ENCODE results near the gene MED27.
"Not testable (repeated sequence)": the region's sequence is repeated elsewhere in the genome, so short reads cannot be mapped to it uniquely, and the experiment has no call there.

Gene MED27

DNA sequence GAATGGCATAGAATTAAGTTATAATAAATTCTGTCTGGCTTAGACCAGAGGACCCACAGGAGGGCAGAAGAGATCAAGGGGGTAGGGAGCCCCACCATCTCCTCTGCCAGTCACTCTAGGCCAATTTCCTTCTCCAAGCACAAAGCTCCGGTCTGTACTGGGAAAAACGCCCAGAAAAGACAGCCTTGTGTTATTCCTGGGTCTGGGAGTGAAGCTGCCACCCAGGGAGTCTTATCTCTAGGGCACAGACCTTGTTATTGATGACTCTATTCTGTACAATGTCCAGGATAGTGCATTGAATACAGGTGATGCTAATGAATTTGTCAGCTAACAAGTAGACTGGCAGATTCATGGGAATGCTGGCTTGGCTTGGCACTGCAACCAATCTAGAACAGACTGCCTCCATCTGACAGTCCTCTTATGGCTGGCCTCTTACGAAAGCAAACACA is 60.7 kb downstream of the MED27 start:
- peak; percentile 75 for DNase-seq (ENCODE audit: low read depth, low spot score)

DNA sequence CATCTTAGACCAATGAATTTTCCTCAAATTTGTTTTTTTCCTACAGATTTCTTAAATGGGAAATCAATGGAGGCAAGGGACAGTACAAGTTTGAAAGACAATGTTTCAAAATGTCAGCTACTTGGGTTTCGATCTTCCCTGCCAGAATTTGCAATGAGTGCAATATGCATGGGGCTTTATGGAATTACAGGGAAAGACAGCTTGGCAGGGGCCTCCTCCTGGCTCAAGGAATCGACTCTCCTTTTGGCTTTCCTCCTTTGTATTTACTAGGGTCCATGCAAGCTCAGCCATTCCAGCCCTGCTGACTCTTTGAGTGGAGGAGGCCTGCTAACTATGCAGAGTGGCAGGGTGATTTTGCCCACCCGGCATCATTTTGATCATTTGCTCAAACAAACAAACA is 63.2 kb downstream of the MED27 start:
- no peak for DNase-seq (ENCODE audit: low read depth, low spot score)

DNA sequence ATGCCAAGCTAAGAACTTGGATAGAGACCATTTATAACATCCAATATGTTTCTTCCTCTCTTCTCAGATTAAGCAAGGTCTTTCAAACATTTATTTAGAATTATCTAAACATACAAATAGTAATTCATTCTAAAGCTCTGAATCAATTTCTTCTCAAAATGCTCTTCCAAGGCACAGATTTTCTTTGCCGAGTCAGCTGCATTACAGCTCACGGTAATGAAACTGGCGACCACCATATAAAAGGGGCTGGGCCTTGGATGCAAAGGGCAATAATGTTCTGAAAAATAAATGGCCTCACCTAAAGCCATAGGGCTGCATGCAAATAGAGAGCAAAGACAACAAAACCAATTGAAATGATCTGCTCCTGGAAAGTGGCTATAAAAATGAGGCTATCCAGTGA is 63.8 kb downstream of the MED27 start:
- no peak for DNase-seq (ENCODE audit: low read depth, low spot score)

DNA sequence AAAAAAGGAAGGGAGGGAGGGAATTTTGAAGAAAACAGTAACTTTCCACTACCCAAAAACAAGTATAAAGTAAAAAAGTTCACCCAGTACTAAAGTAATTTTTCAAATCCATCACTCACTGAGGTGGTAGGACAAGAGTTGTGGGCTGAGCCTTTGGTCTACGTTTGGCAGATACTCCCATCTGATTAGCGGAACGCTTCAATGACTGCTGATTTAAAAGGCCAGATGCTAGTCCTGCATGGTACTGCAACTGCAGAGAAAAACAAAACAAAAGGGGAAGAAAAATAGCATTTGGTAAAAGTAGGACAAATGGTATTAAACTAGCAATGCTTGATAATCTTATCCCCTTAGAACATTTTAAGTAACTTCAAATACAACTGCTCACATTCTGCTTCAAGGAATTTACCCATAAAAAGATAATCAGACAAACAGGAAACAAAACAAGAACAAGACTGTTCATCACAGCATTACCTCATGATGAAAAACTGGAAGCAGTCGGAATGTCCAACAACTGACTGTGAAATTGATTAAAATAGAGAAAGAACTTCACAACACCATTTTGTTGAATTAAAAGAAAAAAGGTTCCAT is 65.4 kb downstream of the MED27 start:
- peak; percentile 50 for DNase-seq (ENCODE audit: low read depth, low spot score)

DNA sequence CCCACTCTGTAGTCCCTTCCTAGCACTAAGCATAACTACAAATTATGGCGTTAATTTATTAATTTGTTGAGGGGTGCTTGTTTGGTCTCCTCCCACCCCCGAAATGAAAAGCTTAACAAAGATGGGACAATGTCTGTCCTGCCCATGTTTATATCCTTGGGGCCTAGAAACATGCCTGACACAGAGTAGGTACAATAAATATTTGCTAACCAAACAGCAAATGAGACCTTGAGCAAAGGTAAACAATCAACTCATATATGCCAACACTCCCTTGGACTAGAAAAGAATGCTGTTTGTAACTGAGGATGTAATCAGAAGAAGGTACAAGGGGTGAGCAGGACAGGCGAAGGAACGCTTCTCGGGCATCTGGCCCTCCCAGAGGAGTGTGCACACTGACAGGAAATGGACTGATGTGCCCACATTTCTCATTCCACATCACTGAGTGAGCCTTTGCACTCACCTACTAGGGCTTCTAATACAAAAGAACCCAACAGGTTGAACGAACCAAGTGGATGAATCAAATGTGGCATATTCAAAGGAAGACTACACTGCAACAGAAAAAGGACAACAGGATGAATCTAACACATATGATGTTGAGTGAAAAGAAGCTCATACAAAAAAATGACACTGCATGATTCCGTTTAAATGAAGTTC is 66.8 kb downstream of the MED27 start:
- no peak for DNase-seq (ENCODE audit: low read depth, low spot score)

DNA sequence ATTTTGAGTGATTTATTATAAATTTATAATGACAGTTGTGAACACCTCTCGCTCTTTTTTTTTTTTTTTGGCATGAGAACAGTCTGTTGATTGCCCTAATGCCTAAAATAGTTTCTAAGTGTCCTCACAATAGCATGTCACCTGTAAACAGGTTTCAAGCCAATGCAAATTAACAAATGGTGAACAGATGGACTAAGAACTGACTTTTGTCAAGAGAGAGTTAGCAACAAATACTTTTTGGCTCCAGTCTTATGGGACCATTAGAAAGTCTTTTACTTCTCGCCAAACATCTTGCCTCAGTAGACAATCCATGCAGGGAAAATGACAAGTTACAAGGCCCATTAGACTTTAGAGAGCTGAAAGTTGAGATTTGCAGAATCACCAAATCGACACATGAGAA is 67.8 kb downstream of the MED27 start:
- DNase-seq (ENCODE audit: low read depth, low spot score): no peak

DNA sequence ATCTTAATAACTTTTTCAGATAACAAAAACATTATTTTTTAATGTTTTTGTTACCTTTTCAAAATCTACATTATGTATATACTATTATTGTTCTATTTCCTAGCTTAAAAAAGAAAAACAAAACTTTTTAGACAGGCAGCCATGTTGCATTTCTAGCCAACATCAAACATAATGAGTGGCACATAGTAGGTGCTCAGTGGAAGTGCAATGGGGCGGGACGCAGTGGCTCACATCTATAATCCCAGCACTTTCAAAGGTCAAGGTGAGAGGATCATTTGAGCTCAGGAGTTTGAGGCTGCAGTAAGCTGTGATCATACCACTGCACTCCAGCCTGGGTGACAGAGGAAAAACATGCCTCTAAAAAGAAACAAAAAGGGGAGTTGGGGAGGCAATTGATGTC is 68.4 kb downstream of the MED27 start:
- no peak for DNase-seq (ENCODE audit: low read depth, low spot score)

DNA sequence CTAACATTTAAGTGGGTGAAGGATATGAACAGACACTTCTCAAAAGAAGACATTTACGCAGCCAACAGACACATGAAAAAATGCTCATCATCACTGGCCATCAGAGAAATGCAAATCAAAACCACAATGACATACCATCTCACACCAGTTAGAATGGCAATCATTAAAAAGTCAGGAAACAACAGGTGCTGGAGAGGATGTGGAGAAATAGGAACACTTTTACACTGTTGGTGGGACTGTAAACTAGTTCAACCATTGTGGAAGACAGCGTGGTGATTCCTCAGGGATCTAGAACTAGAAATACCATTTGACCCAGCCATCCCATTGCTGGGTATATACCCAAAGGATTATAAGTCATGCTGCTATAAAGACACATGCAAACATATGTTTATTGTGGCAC is 69.5 kb downstream of the MED27 start:
- DNase-seq (ENCODE audit: low read depth, low spot score): not testable (repeated sequence)

DNA sequence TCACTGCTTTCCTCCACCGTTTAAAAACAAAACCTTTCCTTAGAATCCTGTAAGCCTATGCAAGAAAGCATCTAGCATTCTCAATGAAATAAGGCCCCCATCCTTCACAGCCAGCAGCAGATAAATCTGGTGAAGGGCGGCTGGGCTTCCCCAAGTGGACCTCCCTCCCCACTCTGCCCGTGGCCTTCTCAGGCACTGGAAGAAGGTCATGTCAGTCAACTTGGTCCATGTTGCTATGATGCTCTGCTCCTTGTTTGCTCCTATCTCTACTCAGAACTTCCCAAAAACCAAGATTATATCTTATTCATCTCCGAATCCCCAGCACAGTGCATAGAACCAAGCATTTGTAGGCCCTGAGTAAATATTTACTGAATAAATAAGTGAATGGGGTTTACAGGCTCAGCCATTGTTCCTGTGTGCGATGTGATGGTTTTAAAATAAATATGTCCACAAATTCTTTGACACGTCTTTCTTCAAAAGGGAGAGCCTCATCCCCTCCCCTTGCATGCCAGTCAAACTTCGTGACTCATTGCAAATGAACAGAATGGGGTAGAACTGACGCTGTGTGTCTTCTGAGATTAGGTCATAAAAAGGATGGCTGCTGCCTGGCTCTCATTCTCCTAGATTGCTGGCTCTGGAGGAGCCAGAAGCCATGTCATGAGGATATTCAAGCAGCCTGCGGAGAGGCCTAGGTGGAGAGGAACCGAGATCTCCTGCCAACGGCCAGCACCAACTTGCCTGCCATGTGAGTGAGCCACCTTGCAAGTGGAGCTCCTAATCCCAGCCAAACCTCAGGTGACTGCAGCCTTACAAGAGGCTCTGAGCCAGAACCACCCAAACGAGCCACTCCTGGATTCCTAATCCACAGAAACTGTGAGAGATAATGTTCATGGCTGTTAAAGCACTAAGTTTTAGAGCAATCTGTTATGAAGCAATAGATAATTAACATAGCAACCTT is 70.5 kb downstream of the MED27 start:
- no peak for DNase-seq (ENCODE audit: low read depth, low spot score)

DNA sequence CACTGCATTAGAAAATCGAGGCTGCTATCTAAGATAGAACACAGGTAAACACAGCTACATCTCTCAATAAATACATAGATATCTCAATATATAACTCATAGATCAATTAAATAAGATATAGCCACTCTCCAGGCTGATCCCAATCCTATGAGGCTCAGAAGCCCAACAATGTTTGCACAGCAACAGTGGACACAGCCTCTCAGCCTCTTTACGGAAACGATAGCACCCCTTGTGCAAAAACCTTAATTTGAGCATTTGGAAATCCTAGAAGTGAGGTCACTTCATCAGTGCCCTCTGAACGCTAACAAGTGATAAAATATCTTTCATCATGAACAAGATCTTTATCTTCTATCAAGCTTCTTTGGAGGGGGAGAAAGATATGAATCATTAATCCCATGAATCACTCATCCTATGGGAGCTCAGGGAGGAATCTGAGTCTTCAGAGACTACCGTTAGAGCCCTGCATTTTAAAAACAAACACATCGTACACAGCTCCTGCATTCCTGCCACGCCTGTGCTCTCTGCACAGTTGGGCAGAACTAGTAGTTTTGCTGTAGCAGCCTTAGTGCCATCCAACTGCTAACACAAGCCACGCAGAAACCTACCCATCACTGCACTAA is 71.4 kb downstream of the MED27 start:
- peak; percentile 56 for DNase-seq (ENCODE audit: low read depth, low spot score)

DNA sequence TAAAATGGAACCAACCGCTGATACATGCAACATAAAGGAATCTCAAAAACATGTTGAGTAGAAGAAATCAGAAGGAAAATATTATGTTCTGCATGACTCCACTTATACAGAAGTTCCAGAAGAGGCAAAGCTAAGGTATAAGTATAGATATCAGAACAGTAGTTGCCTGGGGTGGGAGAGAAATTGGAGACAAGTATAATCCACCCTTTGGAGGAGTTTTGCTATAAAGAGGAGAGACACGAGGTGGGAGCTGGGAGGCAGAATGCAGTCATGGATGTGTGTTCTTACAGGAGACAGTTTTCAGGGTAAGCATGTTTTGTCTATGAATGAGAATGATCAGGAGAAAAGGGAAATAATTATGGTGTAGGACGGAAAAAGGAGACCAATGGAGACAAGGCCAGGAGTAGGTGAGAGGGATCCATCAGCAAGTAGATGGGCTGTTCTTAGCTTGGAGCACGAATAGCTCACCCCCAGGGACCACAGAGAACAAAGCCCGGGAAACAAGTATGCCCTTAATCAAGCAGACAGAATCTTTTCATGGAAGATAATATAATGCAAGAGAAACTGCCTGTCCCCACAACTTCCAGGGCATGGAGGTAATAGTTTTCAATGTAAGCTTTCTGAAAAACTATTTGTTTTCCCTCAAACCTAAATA is 72.2 kb downstream of the MED27 start:
- no peak for DNase-seq (ENCODE audit: low read depth, low spot score)

DNA sequence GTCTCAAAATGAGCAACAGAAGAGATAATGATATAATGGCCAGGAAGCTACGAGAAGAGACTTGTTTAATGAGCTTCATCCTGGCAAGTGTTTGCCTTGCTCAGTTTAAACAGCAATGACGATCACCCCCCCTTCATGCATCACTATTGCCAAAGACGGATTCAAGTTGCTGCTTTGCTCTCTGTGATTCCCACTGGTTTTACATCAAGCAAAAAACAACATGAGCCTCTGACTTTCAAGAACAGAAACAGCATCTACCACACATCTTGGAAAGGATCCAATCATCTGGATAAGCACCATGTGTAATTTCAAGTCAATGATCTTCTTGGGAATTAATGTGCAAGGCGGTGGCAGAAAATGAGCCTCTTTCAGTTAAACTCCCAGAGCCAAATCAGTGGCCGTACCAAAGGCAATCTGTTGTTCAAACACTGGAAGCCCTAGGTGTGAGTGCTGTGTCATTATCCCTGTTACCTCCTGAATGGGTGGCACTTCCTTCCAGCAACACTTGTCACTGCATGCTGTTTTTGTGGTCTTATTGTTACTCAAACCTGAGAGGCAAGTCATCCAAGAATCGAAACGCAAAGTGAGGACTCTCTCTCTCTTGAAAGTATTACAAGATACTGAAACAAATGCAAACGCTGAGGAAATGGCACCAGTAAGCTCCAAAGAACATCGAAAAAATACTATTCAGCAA is 72.8 kb downstream of the MED27 start:
- no peak for DNase-seq (ENCODE audit: low read depth, low spot score)

DNA sequence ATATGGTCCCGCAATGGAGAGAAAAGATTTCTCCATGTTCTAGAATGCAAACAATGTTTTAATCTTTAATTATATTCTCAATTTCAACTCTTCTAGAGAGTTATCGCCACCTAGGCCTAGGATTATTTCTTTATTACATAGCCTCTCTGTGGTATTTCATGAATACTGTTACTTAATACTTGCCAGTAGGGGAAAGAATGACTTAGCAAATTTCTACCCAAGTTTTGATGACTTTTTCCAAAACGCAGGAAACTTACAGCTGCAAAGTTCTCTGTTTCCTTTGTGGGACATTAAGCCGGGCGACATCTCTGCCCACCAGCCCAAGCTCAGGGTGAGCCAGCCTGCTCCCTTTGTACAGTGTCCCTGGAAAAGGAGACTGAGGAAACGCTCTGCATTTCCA is 73.8 kb downstream of the MED27 start:
- DNase-seq (ENCODE audit: low read depth, low spot score): no peak

DNA sequence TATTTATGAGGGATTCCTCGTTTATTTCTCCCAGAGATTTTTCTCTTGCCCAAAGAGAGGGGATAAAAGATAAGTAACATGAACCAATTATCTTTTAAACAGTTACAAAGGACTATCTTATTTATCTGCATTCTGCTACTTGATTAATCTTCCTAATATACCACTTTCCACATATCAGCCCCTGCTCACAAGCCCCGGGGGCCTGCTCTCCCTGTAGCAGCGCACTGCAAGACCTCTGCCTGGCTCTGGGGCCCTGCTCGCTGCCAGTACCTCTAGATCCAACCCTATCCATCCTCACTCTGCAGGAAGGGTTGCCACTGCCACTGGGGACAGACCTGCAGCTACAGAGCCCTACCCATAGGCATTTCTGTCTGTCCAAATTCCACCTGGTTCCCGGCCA is 75.3 kb downstream of the MED27 start:
- DNase-seq (ENCODE audit: low read depth, low spot score): no peak

DNA sequence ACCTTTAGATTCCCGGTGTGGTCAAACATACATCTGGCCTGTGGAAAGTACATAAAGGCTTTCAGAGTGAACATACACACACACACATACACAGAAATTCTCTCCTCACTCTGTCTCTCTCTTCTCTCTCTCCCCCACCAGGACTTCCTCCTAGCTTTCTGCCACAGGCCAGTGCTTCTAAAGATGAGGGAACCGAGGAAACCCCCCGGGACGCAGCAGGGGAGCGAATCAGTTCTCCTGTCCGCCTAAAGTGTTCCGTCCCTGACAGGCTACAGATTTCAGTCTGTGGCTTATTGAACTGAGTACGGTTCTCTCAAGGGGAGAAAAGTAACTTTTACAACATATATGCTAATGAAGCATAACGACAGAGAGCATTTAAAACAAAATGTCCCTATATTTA is 75.8 kb downstream of the MED27 start:
- no peak for DNase-seq (ENCODE audit: low read depth, low spot score)

DNA sequence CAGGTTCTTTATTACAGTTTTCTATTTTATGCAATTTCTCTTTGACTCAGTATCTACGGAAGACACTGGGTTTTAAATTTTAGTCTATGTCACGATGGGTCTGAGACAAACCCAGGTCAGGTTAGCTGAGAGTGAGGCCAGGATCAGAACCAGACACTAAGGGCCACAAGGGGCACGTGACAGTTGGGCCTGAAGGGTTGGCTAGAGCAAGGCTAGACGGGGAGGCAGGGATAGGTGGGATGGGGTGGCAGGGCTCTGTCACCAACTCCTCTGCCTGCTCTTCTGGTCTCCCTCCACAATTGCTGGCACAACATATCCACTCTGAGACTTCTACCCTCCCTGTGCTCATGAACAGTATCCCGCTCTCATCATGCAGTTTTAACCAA is 76.4 kb downstream of the MED27 start:
- DNase-seq (ENCODE audit: low read depth, low spot score): no peak

DNA sequence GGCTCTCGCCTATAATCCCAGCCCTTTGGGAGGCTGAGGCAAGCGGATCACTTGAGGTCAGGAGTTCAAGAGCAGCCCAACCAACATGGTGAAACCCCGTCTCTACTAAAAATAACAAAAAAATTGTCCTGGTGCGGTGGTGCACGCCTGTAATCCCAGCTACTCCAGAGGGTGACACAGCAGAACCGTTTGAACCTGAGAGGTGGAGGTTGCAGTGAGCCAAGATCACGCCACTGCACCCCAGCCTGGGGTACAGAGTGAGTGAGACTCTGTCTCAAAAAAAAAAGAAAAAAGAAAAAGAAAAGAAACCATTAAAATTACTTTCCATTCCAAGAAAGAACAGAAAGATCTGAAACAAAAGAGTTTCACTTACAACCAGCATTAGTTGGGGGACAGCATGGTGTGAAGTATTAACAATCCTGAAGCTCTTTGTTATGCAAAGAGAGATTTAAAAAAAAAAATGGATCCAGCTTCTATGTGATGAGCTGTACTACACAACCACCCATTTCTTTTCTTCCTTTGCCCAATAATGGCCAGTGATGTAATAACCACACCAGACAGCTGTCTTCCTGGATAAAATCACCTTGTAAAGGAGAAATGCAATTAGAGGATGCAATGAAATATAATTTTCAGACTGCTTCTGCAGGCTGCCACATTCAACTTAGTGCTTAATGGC is 76.9 kb downstream of the MED27 start:
- no peak for DNase-seq (ENCODE audit: low read depth, low spot score)

DNA sequence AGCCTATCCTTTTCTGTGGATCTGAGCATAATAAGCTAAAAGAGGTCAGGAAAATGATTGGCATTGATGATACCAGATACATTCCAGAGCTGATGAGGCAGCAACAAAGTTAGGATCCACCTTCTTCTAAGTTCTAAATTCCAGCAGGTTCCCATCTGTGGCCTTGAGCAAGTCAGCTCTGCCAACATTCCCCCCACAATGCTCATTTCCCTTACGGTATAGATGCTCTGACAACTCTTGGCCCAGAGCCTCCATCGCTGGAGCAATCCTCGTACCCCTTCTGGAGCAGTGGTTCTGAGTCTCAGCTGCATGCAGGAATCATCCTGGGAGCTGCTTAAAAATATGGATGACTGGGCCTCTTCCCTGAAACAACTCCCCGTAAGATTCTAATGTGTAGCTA is 78.1 kb downstream of the MED27 start:
- no peak for DNase-seq (ENCODE audit: low read depth, low spot score)

DNA sequence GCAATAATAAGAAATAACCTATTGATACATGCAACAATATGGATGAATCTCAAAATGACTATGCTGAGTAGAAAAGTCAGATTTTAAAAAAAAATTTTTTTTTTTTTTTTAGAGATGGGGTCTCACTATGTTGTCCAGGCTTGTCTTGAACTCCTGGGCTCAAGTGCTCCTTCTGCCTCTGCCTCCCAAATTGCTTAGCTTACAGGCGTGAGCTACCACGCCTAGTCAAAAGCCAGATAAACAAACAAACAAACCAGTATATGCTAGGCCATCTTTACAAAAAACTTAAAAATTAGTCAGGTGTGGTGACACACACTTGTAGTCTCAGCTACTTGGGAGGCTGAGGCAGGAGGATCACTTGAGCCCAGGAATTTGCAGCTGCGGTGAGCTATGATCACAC is 79.0 kb downstream of the MED27 start:
- no peak for DNase-seq (ENCODE audit: low read depth, low spot score)

DNA sequence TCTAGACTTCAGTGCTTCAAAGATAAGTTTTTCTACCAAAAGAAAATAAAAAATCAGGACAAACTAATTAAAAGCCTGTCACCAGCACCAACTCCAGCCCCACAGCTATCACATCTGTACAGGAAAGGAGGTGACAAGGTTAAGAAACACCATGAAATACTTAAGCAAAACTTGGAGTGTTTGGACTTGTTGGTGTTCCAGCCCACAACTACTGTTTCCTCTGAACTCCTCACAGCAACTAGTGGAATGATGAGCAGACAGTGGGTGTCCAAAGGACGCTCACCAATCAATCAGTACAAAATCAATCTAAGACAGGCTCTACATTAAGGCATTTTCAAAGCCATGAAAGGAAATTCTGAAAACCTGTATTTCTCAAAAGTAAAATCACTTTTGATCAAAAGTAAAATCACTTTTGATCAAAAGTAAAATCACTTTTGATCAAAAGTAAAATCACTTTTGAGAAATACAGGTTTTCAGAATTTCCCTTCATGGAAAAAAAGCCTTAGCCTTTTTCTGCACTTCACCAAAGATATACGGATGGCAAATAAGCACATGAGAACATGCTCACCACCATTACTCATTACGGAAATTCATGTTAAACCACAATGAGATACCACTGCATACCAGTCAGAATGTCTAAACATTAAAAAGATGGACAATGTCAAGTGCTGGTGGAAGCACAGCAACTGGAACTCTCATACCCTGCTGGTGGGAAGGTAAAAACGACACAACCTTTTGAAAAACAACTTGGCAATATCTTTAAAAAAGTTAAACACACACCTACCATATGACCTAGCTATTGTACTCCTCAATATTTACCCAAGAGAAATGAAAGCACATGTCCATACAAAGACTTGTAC is 79.7 kb downstream of the MED27 start:
- DNase-seq (ENCODE audit: low read depth, low spot score): peak; percentile 71

All from astrocyte of the hippocampus (primary cell).